ENCODE results near the gene UTP14C.
"Not testable (repeated sequence)": the region's sequence is repeated elsewhere in the genome, so short reads cannot be mapped to it uniquely, and the experiment has no call there.

The UTP14C gene

GRCh38 chr13:52051400-52051799 lies 26.9 kb downstream of the UTP14C start:
- DNase-seq, result no peak

GRCh38 chr13:52053460-52053859 lies 29.0 kb downstream of the UTP14C start:
- no peak for DNase-seq

- DNase-seq, result not testable (repeated sequence)
Observed at GRCh38 chr13:52061064-52061463, 36.6 kb downstream of the UTP14C start.

GRCh38 chr13:52061587-52061986 lies 37.1 kb downstream of the UTP14C start:
- no peak for DNase-seq

- DNase-seq, result no peak
Observed at GRCh38 chr13:52067237-52067636, 42.7 kb downstream of the UTP14C start.

- DNase-seq, result peak; percentile 32
Observed at GRCh38 chr13:52070929-52071523, 46.5 kb downstream of the UTP14C start.
